Psoas muscle (tissue), 8 donors: Measurements from ENCODE around the gene ABCC8. TPM values are rescaled to one million over a fixed set of nuclear protein-coding genes. Genes with fewer than 3 reads are reported as not detected.

Experiments used
- ATAC-seq, 4 donors: fragments of 200-7000 bp; cut with Tn5 transposase; one replicate each; pipeline ENCODE4 v1.9.1; 2020; ENCODE audit warnings: moderate library complexity in 3 of 4, mild to moderate bottlenecking in 2 of 4
- DNase-seq, 2 donors: peaks; one replicate each; pipeline ENCODE4 v3.0.0-alpha.2; 2020
- H3K27ac ChIP-seq: fragments of 200-600 bp; one replicate; pipeline ENCODE4 v1.8.0; 2022
- H3K27me3 ChIP-seq, 3 donors: fragments of 200-600 bp in 1 of 3; one replicate each; pipeline versions ENCODE4 v1.6.1 to v1.8.0; 2013 to 2022; ENCODE audit warnings: low read length in 2 of 3, mild to moderate bottlenecking in 2 of 3, moderate library complexity in 1 of 3; ENCODE audit not compliant: insufficient read depth in 3 of 3
- H3K36me3 ChIP-seq, 2 donors: fragments of 200-600 bp in 1 of 2; one replicate each; pipeline versions ENCODE4 v1.6.1 to v1.8.0; 2013 to 2022; ENCODE audit warnings: low read depth in 1 of 2, mild to moderate bottlenecking in 1 of 2, moderate library complexity in 1 of 2; ENCODE audit not compliant: insufficient read depth in 1 of 2
- H3K4me1 ChIP-seq: fragments of 200-600 bp; one replicate; pipeline ENCODE4 v1.8.0; 2022
- H3K4me3 ChIP-seq: fragments of 200-600 bp; one replicate; pipeline ENCODE4 v1.8.0; 2022; ENCODE audit warnings: mild to moderate bottlenecking
- H3K9me3 ChIP-seq: fragments of 200-600 bp; one replicate; pipeline ENCODE4 v1.8.0; 2022
- CTCF ChIP-seq: fragments of 200-600 bp; IDR thresholded peaks from one replicate; pipeline ENCODE4 v1.8.0; 2022; ENCODE audit warnings: antibody characterized with exemption
- WGBS, 3 donors: extraction: QIAGEN DNeasy Blood & Tissue Kit; methylation state at CpG; one replicate each; pipeline versions ENCODE4 v1.1.6 to v1.1.7; 2013; 5-methylcytosine and 5-hydroxymethylcytosine counted together
- intact Hi-C, 2 donors: fragments of 100-400 bp; cut with DNase I; formaldehyde crosslinking; loops; one replicate each; pipeline versions ENCODE4 v1.11.0 to v1.14.2; 2022
- polyA plus RNA-seq, 3 donors: library from polyadenylated mRNA; stranded (reverse); fragments of 200-250 nt; gene quantifications; one replicate each; pipeline ENCODE4 v1.2.3, GENCODE V29; 2013
- total RNA-seq, 4 donors: library from RNA; stranded (reverse); fragmentation: NEBNext Ultra II Directional in 2 of 4; extraction: Animal tissue kit (Norgen Biotek cat#: 25700) in 2 of 4; gene quantifications; one replicate each; pipeline versions ENCODE4 v1.2.1 to v1.2.4, GENCODE V29; 2021 to 2023
- donor health status: healthy with polysubstance abuse.
- donor health status: DM: no; HTN: no; CAD: no; lungs with moderate emphysema.
- donor health status: Bipolar disorder and iron deficiency.
- donor health status: healthy.
- donor health status: DM: yes; HTN: yes; CAD: no.
- donor health status: DM: no; HTN: no; CAD: no.
- donor health status: DM: no; HTN: no; CAD: no.
- donor health status: DM: yes; HTN: yes; CAD: no.

ABCC8 gene
- total and polyA plus RNA-seq, 7 donors, result 0.26 to 3.5 (median 0.75) TPM

GRCh38 chr11:17517186-17517585 is 40.5 kb upstream of the ABCC8 start:
- ATAC-seq, result no peak
- H3K27ac ChIP-seq, result no peak overlapping the region
- H3K4me1 ChIP-seq, result no peaks in the 10 kb centered on the region
- H3K4me3 ChIP-seq, result no peak overlapping the region
- intact Hi-C loops, result no loop called here
- H3K36me3 ChIP-seq, result no peaks in the 10 kb centered on the region
- no peaks in the 10 kb centered on the region for H3K9me3 ChIP-seq
- DNase-seq, result no peak
- WGBS, 3 donors, result 91 to 95% (median 94%) methylated on average over 10 of the region's 10 CpGs
- no peak for TF ChIP-seq CTCF
- H3K27me3 ChIP-seq, result no peaks in the 10 kb centered on the region

GRCh38 chr11:17516551-17517150 is 40.0 kb upstream of the ABCC8 start:
- no peak overlapping the region for H3K27ac ChIP-seq
- ATAC-seq, result no peak
- no peaks in the 10 kb centered on the region for H3K36me3 ChIP-seq
- H3K9me3 ChIP-seq, result no peaks in the 10 kb centered on the region
- no peak for DNase-seq
- no peak overlapping the region for H3K4me3 ChIP-seq
- H3K27me3 ChIP-seq, result no peaks in the 10 kb centered on the region
- no peak for TF ChIP-seq CTCF
- intact Hi-C loops, result no loop called here
- no peaks in the 10 kb centered on the region for H3K4me1 ChIP-seq
- 96 to 98% (median 96%) methylated on average over 7 of the region's 7 CpGs for WGBS, 3 donors

GRCh38 chr11:17515443-17516176 is 39.0 kb upstream of the ABCC8 start:
- WGBS, 3 donors, result 50 to 70% (median 52%) methylated on average over 5 of the region's 5 CpGs
- TF ChIP-seq CTCF, result no peak
- Histone ChIP-seq H3K4me1 (no peaks in the 10 kb centered on the region), H3K27me3 (no peaks in the 10 kb centered on the region), H3K36me3 (no peaks in the 10 kb centered on the region), H3K27ac (no peak overlapping the region), H3K4me3 (no peak overlapping the region), H3K9me3 (no peaks in the 10 kb centered on the region)
- intact Hi-C loops, result no loop called here
- DNase-seq, result no peak
- ATAC-seq, result no peak

GRCh38 chr11:17514476-17514875 is 37.8 kb upstream of the ABCC8 start:
- no peaks in the 10 kb centered on the region for H3K4me1 ChIP-seq
- intact Hi-C loops, result no loop called here
- H3K4me3 ChIP-seq, result no peak overlapping the region
- no peak for TF ChIP-seq CTCF
- DNase-seq (no peak), ATAC-seq (no peak)
- no peaks in the 10 kb centered on the region for H3K9me3 ChIP-seq
- 70 to 80% (median 73%) methylated on average over 4 of the region's 4 CpGs for WGBS, 3 donors
- H3K27ac ChIP-seq, result no peak overlapping the region
- H3K27me3 ChIP-seq, result no peaks in the 10 kb centered on the region
- no peaks in the 10 kb centered on the region for H3K36me3 ChIP-seq
